Measurements from ENCODE around the gene RBFA. TPM values are rescaled to one million over a fixed set of nuclear protein-coding genes. Genes with fewer than 3 reads are reported as not detected.
A peak's percentile ranks its signal among the peaks of the same experiment; 100 is the strongest.
"Not testable (repeated sequence)": the region's sequence is repeated elsewhere in the genome, so short reads cannot be mapped to it uniquely, and the experiment has no call there.

RBFA gene
- total and polyA plus RNA-seq, 8 donors = 12.8 to 58.8 (median 24.5) TPM

DNA sequence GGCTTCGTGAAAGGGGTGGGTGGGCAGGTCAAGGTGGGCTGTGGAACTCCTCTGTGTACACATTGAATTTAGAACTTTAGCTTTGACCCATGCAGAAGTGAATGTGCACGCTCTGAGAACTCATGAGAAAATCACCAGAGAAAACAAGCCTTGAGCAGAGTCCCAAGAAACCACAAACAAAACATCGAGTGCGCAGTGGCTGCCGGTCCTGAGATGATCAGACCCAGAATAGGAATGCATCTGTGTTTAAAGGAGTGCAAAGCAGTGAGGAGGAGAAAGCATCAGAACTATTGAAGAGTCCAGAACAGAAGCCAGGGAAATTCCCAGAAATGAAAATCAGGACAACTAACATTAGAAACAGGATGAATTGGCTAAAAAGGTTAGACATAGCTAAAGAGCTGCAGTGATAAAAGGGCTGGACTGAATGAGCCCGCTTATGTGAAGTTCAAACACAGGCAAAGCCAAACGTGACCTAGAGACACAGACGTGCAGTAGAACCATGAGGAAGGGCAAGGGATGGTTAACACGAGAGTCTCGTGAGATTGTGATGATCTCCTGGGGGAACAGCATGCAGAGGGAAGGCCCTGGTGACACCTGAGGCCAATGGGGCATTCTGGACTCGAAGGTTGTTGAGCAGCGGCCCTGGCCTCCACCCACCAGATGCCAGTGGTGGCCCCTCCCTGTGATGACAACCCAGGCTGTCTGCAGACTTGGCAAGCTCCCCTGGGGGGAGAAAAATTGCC lies 29.5 kb upstream of the RBFA start:
- Histone ChIP-seq H3K4me1 (no peaks in the 10 kb centered on the region), H3K36me3 (no peaks in the 10 kb centered on the region), H3K27ac (no peak overlapping the region), H3K27me3 (no peaks in the 10 kb centered on the region), H3K4me3 (no peak overlapping the region), H3K9me3 (peaks cover 9 to 46% (median 30%) of the 10 kb centered on the region in 4 donors)
- no peak for TF ChIP-seq POLR2AphosphoS5 (IDR thresholded peaks at IDR 0.05)
- TF ChIP-seq POLR2A (IDR thresholded peaks at IDR 0.05) = no peak
- intact Hi-C loops (cut with DNase I; ENCODE audit: low total_unique reads) = no loop called here
- 79 to 85% (median 83%) methylated on average over 12 of the region's 12 CpGs for WGBS, 5 donors
- DNase-seq = no peak

DNA sequence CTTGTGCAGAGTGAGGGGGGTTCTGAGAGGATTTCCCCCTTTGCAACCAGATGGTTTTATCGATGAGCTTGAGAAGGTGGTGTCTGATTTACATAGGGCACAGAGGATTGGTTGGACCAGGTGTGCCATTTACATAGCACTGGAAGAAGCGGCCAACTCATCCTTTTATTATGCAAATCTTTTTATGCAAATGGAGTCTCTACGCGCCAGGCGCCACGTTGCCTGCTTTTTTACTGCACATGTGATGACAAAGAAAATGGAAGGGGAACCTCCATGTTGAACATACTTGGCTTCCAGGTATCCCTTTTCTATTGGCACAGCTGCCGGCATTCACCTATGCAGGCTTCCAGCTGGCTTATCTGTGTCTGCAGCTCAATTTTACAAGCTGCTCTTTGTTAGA lies 27.5 kb upstream of the RBFA start:
- WGBS, 5 donors = 71 to 80% (median 75%) methylated on average over 7 of the region's 7 CpGs
- H3K4me3 ChIP-seq = no peak overlapping the region
- no peak overlapping the region for H3K27ac ChIP-seq
- no peak for DNase-seq
- intact Hi-C loops (cut with DNase I; ENCODE audit: low total_unique reads) = no loop called here
- no peaks in the 10 kb centered on the region for H3K27me3 ChIP-seq
- peaks cover 0 to 48% (median 32%) of the 10 kb centered on the region in 4 donors for H3K9me3 ChIP-seq
- TF ChIP-seq POLR2AphosphoS5 (IDR thresholded peaks at IDR 0.05) (no peak), EP300 (IDR thresholded peaks at IDR 0.05) (no peak), POLR2A (IDR thresholded peaks at IDR 0.05) (no peak)
- TF ChIP-seq, protein P1, sequence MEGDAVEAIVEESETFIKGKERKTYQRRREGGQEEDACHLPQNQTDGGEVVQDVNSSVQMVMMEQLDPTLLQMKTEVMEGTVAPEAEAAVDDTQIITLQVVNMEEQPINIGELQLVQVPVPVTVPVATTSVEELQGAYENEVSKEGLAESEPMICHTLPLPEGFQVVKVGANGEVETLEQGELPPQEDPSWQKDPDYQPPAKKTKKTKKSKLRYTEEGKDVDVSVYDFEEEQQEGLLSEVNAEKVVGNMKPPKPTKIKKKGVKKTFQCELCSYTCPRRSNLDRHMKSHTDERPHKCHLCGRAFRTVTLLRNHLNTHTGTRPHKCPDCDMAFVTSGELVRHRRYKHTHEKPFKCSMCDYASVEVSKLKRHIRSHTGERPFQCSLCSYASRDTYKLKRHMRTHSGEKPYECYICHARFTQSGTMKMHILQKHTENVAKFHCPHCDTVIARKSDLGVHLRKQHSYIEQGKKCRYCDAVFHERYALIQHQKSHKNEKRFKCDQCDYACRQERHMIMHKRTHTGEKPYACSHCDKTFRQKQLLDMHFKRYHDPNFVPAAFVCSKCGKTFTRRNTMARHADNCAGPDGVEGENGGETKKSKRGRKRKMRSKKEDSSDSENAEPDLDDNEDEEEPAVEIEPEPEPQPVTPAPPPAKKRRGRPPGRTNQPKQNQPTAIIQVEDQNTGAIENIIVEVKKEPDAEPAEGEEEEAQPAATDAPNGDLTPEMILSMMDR (IDR thresholded peaks at IDR 0.05) = no peak
- peaks cover 0 to 7% (median 0%) of the 10 kb centered on the region in 4 donors for H3K4me1 ChIP-seq
- H3K36me3 ChIP-seq = no peaks in the 10 kb centered on the region

DNA sequence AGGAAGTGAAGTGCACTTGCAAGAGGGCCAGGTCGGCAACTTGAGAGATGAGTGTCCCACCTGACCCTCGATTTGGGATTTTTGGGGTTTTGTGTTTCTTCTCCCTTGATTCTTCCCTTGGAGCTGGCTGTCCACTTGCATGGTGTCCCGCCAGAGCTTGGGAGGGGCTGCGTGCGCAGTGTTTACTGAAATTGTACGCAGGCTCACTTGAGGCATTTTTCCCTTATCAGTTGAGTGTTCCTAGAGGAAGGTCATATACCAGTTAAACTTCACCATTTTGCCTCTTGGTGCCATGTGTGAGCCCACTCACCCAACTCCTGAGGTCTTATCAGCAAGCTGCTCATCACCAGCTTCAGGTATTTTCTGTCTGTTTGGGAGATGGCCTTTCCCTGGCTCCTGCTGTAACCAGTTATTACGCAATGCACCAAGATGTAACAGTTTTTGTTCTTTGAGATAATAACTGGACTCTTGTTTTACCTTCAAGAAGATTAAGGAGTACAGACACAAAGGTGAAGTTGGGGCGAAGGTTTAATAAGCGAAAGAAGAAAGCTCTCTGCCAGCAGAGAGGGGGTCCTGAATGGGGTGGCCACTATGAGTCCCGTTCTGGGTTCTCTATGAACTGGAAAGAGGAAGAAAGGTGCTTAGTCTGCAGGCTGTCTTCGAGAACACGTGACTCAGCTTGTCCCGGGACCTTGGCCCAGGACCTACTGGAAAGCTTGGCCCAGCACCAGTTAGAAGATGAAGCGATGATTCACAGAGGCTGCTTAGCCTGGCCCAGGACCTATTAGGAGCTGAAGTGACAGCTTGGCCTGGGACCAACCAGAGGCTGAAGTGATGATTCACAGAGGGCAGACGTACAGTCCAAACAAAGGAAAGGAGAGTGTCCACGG lies 24.3 kb upstream of the RBFA start:
- TF ChIP-seq POLR2A (IDR thresholded peaks at IDR 0.05) = no peak
- peak in 2 of 3 donors; percentile 53 to 70 for TF ChIP-seq POLR2AphosphoS5 (IDR thresholded peaks at IDR 0.05)
- TF ChIP-seq EP300 (IDR thresholded peaks at IDR 0.05) = no peak
- TF ChIP-seq, protein P1 (IDR thresholded peaks at IDR 0.05) = no peak
- no peaks in the 10 kb centered on the region for H3K36me3 ChIP-seq
- peak in 1 of 2 donors; percentile 28 for DNase-seq
- no peak overlapping the region for H3K4me3 ChIP-seq
- no peaks in the 10 kb centered on the region for H3K27me3 ChIP-seq
- H3K27ac ChIP-seq = peak overlapping the region in 3 of 5 donors; percentile 34 to 76 (median 63)
- intact Hi-C loops (cut with DNase I; ENCODE audit: low total_unique reads) = no loop called here
- 69 to 90% (median 81%) methylated on average over 16 of the region's 16 CpGs for WGBS, 5 donors
- peaks cover 0 to 7% (median 0%) of the 10 kb centered on the region in 4 donors for H3K4me1 ChIP-seq
- H3K9me3 ChIP-seq = peaks cover 4 to 72% (median 50%) of the 10 kb centered on the region in 4 donors

DNA sequence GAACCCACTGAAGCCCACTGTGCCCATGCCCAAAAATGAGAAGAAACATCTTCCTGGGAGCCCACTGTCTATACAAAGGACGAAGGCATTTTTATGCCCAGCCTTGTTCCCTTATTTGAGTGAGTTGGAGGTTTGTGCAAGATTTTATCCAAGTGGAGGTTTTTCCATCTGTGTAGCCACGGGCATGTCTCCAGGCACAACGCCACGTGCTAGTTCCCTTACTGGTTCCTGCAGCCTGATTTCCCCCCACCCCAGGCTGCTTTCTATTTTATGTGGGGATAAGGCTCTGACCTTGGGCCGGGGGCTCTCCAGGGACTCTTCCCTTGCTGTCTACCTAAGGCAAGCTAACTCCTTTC lies 23.7 kb upstream of the RBFA start:
- Histone ChIP-seq H3K27me3 (no peaks in the 10 kb centered on the region), H3K36me3 (no peaks in the 10 kb centered on the region), H3K27ac (peak overlapping the region in 3 of 5 donors; percentile 34 to 76 (median 63)), H3K4me3 (no peak overlapping the region), H3K4me1 (peaks cover 0 to 7% (median 0%) of the 10 kb centered on the region in 4 donors), H3K9me3 (peaks cover 4 to 73% (median 51%) of the 10 kb centered on the region in 4 donors)
- TF ChIP-seq POLR2A (IDR thresholded peaks at IDR 0.05) (no peak), POLR2AphosphoS5 (IDR thresholded peaks at IDR 0.05) (no peak), EP300 (IDR thresholded peaks at IDR 0.05) (no peak)
- TF ChIP-seq, protein P1 (IDR thresholded peaks at IDR 0.05) = no peak
- DNase-seq = no peak
- 56 to 90% (median 79%) methylated on average over 5 of the region's 5 CpGs for WGBS, 5 donors
- intact Hi-C loops (cut with DNase I; ENCODE audit: low total_unique reads) = no loop called here

DNA sequence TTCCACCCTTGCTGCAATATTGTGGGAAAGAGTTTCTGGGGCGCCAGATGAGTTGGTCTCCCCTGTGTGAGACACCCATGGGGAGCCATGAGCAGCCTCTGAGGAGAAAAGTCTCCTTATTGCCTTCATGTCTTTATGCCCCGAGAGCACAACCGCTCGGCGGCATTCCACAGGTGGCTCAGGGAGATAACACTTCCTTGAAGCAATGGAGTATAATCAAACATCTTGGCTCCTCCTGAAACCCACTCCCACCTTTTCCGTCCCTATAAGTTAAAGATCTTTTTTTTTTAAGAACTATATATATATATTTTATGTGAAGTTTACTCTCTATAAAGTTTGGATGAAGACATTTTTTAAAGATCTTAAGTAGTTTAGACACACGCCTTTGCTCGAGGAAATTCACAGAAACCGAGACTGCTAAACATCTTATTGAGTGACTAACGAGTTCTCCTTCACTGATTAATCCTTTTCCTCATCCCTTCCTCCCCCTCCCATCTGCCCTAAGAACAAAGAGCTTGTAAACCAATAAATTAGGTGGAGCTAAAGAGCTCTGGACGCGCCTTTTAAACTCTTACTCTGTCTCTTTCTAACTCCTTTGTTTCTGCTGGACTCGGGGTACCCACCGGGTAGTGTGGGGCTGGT lies 22.6 kb upstream of the RBFA start:
- 89 to 94% (median 93%) methylated on average over 14 of the region's 14 CpGs for WGBS, 5 donors
- not testable (repeated sequence) for H3K27ac ChIP-seq

More for the DNA sequence above, 22.6 kb upstream of the RBFA start:
- H3K36me3 ChIP-seq; H3K27me3 ChIP-seq; H3K4me1 ChIP-seq; DNase-seq; intact Hi-C loops (cut with DNase I; ENCODE audit: low total_unique reads); H3K4me3 ChIP-seq: not testable (repeated sequence)
- H3K9me3 ChIP-seq = peaks cover 4 to 73% (median 50%) of the 10 kb centered on the region in 4 donors

All from stomach (tissue), 9 donors.